Gastrocnemius medialis (tissue), 4 donors: ENCODE measurements around the gene PAIP2B. TPM values are rescaled to one million over a fixed set of nuclear protein-coding genes. Genes with fewer than 3 reads are reported as not detected.
A peak's percentile ranks its signal among the peaks of the same experiment; 100 is the strongest.

Experiments
- ATAC-seq, 2 donors: fragments of 150-250 bp; one replicate each; pipeline ENCODE4 v1.9.1; 2016
- DNase-seq, 2 donors: peaks; one replicate each; pipeline ENCODE4 v3.0.0-alpha.2; 2019
- H3K27ac ChIP-seq, 4 donors: fragments of 200-600 bp; sonication (generic); 1 replicate in 1 of 4; 2 replicates in 3 of 4; pipeline ENCODE4 v1.5.1; 2016 to 2018; ENCODE audit warnings: mild to moderate bottlenecking in 2 of 4, moderate library complexity in 1 of 4
- H3K27me3 ChIP-seq, 3 donors: fragments of 200-600 bp; sonication (generic) in 2 of 3; 1 replicate in 1 of 3; 2 replicates in 2 of 3; pipeline versions ENCODE4 v1.5.1 to v1.6.0; 2016 to 2019; ENCODE audit warnings: mild to moderate bottlenecking in 1 of 3, moderate library complexity in 1 of 3
- H3K36me3 ChIP-seq, 2 donors: fragments of 200-600 bp; sonication (generic) in 1 of 2; one replicate each; pipeline ENCODE4 v1.5.1; 2017 to 2018
- H3K4me1 ChIP-seq, 2 donors: fragments of 200-600 bp; sonication (generic) in 1 of 2; one replicate each; pipeline ENCODE4 v1.5.1; 2016 to 2017; ENCODE audit warnings: mild to moderate bottlenecking in 2 of 2
- H3K4me3 ChIP-seq, 4 donors: fragments of 200-600 bp; sonication (generic) in 3 of 4; 1 replicate in 1 of 4; 2 replicates in 3 of 4; pipeline ENCODE4 v1.5.1; 2016 to 2019; ENCODE audit warnings: mild to moderate bottlenecking in 2 of 4
- H3K9me3 ChIP-seq, 3 donors: fragments of 200-600 bp; sonication (generic) in 2 of 3; 1 replicate in 1 of 3; 2 replicates in 2 of 3; pipeline ENCODE4 v1.5.1; 2016 to 2019
- POLR2A ChIP-seq, 2 donors: fragments of 450-650 bp; IDR thresholded peaks; one replicate each; pipeline ENCODE4 v1.6.1; 2017; ENCODE audit warnings: antibody characterized with exemption in 2 of 2, mild to moderate bottlenecking in 2 of 2, moderate library complexity in 2 of 2
- in situ Hi-C, 4 donors: fragments of 200-750 bp; cut with MboI; loops; one replicate each; pipeline versions ENCODE4 v1.15.0 to v1.8.0; 2017; ENCODE audit warnings: low sequenced_read_pairs in 4 of 4
- intact Hi-C: fragments of 100-400 bp; cut with DNase I; formaldehyde crosslinking; loops from one replicate; pipeline ENCODE4 v1.15.1; 2023; ENCODE audit warnings: low total_unique reads
- total RNA-seq, 4 donors: library from RNA; depleted of rRNA; stranded (reverse); fragments of >200 nt; gene quantifications; one replicate each; pipeline versions ENCODE4 v1.1.0 to v1.2.3, GENCODE V29; 2016
- TF ChIP-seq, protein P1 (sequence below), 5 experiments: fragments of 450-650 bp in 3 of 5; fragments of 200-600 bp in 2 of 5; sonication (generic) in 2 of 5; IDR thresholded peaks in 4 of 5; conservative IDR thresholded peaks in 1 of 5; 1 replicate in 4 of 5; 2 replicates in 1 of 5; pipeline ENCODE4 v1.5.1; 2016 to 2019; ENCODE audit warnings: antibody characterized with exemption in 5 of 5, mild to moderate bottlenecking in 3 of 5, moderate library complexity in 3 of 5

The PAIP2B gene
- total RNA-seq, 4 donors from 2014 or later: 14.6 to 32.6 (median 15.9) TPM

DNA sequence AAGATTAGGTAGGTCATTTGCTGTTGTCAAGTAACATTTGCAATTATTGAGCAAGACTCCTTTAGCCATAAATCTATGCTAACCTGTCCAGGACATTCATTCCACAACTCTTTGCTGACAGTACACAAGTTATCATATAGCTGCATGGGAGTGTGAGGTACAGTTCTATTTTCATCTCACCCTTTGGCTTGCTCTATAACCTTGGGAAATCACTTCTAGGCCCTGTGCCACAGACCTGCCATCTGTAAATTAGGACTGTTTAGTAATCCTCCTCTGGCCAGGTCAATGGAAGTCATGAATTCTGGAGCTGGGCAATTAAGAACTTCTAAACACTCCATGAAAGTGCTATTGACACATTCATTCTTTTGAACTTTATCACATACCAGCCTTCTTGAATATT is 34.6 kb upstream of the PAIP2B start:
- intact Hi-C loops: loop anchor here (1.0 kb wide), 2 partner anchors 15 to 18 kb away; no protein-coding TSS in a partner anchor
- Histone ChIP-seq H3K9me3 (no peaks in the 10 kb centered on the region), H3K27ac (peak overlapping the region; percentile 51 to 80 (median 62)), H3K4me3 (no peak overlapping the region), H3K4me1 (peaks cover 7 to 9% of the 10 kb centered on the region in 2 donors), H3K27me3 (no peaks in the 10 kb centered on the region), H3K36me3 (no peaks in the 10 kb centered on the region)
- ATAC-seq: peak; percentile 100
- in situ Hi-C loops: no loop called here
- DNase-seq: peak; percentile 83 to 89
- TF ChIP-seq, protein P1, sequence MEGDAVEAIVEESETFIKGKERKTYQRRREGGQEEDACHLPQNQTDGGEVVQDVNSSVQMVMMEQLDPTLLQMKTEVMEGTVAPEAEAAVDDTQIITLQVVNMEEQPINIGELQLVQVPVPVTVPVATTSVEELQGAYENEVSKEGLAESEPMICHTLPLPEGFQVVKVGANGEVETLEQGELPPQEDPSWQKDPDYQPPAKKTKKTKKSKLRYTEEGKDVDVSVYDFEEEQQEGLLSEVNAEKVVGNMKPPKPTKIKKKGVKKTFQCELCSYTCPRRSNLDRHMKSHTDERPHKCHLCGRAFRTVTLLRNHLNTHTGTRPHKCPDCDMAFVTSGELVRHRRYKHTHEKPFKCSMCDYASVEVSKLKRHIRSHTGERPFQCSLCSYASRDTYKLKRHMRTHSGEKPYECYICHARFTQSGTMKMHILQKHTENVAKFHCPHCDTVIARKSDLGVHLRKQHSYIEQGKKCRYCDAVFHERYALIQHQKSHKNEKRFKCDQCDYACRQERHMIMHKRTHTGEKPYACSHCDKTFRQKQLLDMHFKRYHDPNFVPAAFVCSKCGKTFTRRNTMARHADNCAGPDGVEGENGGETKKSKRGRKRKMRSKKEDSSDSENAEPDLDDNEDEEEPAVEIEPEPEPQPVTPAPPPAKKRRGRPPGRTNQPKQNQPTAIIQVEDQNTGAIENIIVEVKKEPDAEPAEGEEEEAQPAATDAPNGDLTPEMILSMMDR (IDR thresholded peaks at IDR 0.05 in 4 of 5, conservative IDR thresholded peaks at IDR 0.05 in 1 of 5): no peak
- TF ChIP-seq POLR2A (IDR thresholded peaks at IDR 0.05): no peak

DNA sequence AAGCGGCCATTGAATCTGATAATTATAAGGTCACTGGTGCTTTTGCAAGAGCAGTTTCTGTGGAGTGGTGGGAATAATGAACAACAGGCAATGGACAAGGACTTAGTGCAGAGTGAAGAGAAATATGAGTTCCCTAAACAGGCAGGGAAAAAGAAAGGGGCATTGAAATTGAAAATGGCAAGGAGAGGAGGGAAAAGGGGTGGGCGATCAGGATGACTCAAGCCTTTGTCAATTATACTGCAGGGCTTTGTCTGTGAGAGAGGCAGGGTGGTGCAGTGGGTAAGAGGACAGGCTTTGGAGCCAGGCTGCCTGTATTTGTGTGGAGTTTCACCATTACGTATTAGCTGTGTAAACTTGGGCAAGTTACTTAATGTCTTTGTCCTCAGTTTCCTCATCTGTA is 29.5 kb upstream of the PAIP2B start:
- no peaks in the 10 kb centered on the region for H3K36me3 ChIP-seq
- H3K27ac ChIP-seq: peak overlapping the region in 1 of 4 donors; percentile 35
- no peaks in the 10 kb centered on the region for H3K9me3 ChIP-seq
- in situ Hi-C loops (no loop called here), intact Hi-C loops (no loop called here)
- ATAC-seq: no peak
- peaks cover 29 to 30% of the 10 kb centered on the region in 2 donors for H3K4me1 ChIP-seq
- no peak for DNase-seq
- no peaks in the 10 kb centered on the region for H3K27me3 ChIP-seq
- no peak overlapping the region for H3K4me3 ChIP-seq
- TF ChIP-seq POLR2A (IDR thresholded peaks at IDR 0.05): no peak
- TF ChIP-seq, protein P1 (IDR thresholded peaks at IDR 0.05 in 4 of 5, conservative IDR thresholded peaks at IDR 0.05 in 1 of 5): no peak

DNA sequence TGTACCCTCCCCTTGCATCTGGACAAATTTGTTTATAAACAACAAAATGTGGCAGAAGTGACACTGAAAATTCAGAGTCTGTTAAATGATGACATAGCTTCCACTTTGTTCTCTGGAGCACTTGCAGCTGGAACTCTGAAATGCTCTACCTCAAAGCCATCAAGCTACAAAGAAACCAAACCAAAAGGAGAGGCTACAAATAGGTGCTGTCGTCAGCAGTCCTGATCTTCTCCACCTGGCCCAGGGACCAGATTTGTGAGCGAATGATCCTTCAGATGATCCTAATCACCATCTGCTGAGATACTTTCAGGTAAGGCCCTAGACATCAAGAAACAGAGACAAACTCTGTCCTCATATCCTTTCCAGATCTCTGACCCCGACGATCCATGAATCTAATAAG is 27.9 kb upstream of the PAIP2B start:
- Histone ChIP-seq H3K9me3 (no peaks in the 10 kb centered on the region), H3K27ac (peak overlapping the region; percentile 70 to 85 (median 83)), H3K27me3 (no peaks in the 10 kb centered on the region), H3K4me1 (peaks cover 24 to 29% of the 10 kb centered on the region in 2 donors), H3K36me3 (no peaks in the 10 kb centered on the region), H3K4me3 (no peak overlapping the region)
- ATAC-seq: no peak
- DNase-seq: no peak
- in situ Hi-C loops (no loop called here), intact Hi-C loops (no loop called here)
- TF ChIP-seq, protein P1 (IDR thresholded peaks at IDR 0.05 in 4 of 5, conservative IDR thresholded peaks at IDR 0.05 in 1 of 5): no peak
- TF ChIP-seq POLR2A (IDR thresholded peaks at IDR 0.05): no peak

DNA sequence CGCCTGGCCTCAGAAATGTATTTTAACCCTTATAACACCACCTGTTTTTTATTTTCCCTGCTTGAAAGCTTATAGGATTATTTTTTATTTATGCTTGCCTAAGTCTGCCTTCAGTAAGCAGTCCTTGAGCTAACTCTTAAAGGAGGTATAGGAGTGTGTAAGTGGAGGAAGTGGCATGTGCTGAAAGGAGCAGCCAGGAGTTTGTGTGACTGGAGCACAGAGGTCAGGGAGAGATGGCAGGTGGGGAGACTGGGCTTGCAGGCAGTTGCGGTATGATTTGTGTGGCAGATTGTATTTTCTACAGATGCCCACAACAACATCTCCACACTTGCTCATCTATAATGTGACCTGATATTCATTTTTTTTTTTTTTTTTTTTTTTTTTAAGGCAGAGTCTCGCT is 27.2 kb upstream of the PAIP2B start:
- H3K36me3 ChIP-seq: no peaks in the 10 kb centered on the region
- H3K4me3 ChIP-seq: no peak overlapping the region
- H3K4me1 ChIP-seq: peaks cover 24 to 29% of the 10 kb centered on the region in 2 donors
- ATAC-seq (peak; percentile 62 to 70), DNase-seq (no peak)
- intact Hi-C loops: no loop called here
- H3K9me3 ChIP-seq: no peaks in the 10 kb centered on the region
- TF ChIP-seq, protein P1 (IDR thresholded peaks at IDR 0.05 in 4 of 5, conservative IDR thresholded peaks at IDR 0.05 in 1 of 5): no peak
- no peak for TF ChIP-seq POLR2A (IDR thresholded peaks at IDR 0.05)
- H3K27me3 ChIP-seq: no peaks in the 10 kb centered on the region
- in situ Hi-C loops: no loop called here
- peak overlapping the region; percentile 70 to 85 (median 83) for H3K27ac ChIP-seq

DNA sequence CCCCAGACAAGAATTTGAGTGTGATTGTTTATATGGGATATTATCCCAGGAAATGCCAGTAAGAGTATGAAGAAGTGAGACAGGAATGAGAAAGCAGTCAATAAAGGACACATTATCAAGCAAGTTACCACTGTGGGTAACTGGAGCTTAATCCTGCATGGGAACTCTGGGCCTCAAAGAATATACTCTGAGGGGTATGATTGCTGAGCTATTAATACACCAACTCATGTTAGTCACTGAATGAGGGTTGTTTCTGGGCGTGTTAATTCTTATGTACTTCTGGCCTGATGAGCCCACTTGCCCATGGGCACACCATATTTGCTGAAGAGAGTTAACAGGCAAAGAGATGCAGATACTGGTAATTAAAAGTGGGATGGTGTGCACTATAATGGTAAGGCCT is 26.6 kb upstream of the PAIP2B start:
- intact Hi-C loops (no loop called here), in situ Hi-C loops (no loop called here)
- DNase-seq (no peak), ATAC-seq (peak; percentile 99 to 100)
- Histone ChIP-seq H3K36me3 (no peaks in the 10 kb centered on the region), H3K9me3 (no peaks in the 10 kb centered on the region), H3K27me3 (no peaks in the 10 kb centered on the region), H3K4me3 (no peak overlapping the region), H3K4me1 (peaks cover 24 to 29% of the 10 kb centered on the region in 2 donors), H3K27ac (peak overlapping the region; percentile 70 to 85 (median 83))
- peak in 1 of 2 donors; percentile 34 for TF ChIP-seq POLR2A (IDR thresholded peaks at IDR 0.05)
- TF ChIP-seq, protein P1 (IDR thresholded peaks at IDR 0.05 in 4 of 5, conservative IDR thresholded peaks at IDR 0.05 in 1 of 5): no peak
